Neural cell (in vitro differentiated cells): ENCODE data around the gene PHLDB1. TPM values are rescaled to one million over a fixed set of nuclear protein-coding genes. Genes with fewer than 3 reads are reported as not detected.

Experiments used
- H2AFZ ChIP-seq: fragments of 200-600, 300-800 bp; sonication (generic), shearing (Covaris generic); 2 replicates; pipeline ENCODE4 v1.6.0; 2014; ENCODE audit warnings: low read depth, mild to moderate bottlenecking, antibody characterized with exemption, low read length, moderate library complexity
- H3F3A ChIP-seq: fragments of 200-600 bp; shearing (Covaris generic); 2 replicates; pipeline ENCODE4 v1.6.1; 2016; ENCODE audit warnings: mild to moderate bottlenecking, moderate library complexity, mixed read lengths, antibody characterized with exemption, low read length; ENCODE audit not compliant: insufficient read depth, poor library complexity, severe bottlenecking
- H3K27ac ChIP-seq: fragments of 200-600, 300-800 bp; sonication (generic), shearing (Covaris generic); 2 replicates; pipeline ENCODE4 v1.5.1; 2014; ENCODE audit warnings: mild to moderate bottlenecking, low read length, moderate library complexity
- H3K27me3 ChIP-seq: fragments of 300-800, 200-600 bp; sonication (generic), shearing (Covaris generic); 2 replicates; pipeline ENCODE4 v1.6.0; 2014; ENCODE audit warnings: mild to moderate bottlenecking, low read depth, low read length, moderate library complexity; ENCODE audit not compliant: insufficient read depth
- H3K36me3 ChIP-seq: fragments of 300-800, 200-600 bp; sonication (generic), shearing (Covaris generic); 2 replicates; pipeline ENCODE4 v1.5.1; 2014; ENCODE audit warnings: mild to moderate bottlenecking, antibody characterized with exemption, low read length, moderate library complexity; ENCODE audit not compliant: insufficient read depth
- H3K4me2 ChIP-seq: fragments of 300-800, 200-600 bp; sonication (generic), shearing (Covaris generic); 2 replicates; pipeline ENCODE4 v1.6.0; 2014; ENCODE audit warnings: mild to moderate bottlenecking, low read length
- H3K4me3 ChIP-seq: fragments of 300-800, 200-600 bp; sonication (generic), shearing (Covaris generic); 2 replicates; pipeline ENCODE4 v1.5.1; 2014; ENCODE audit warnings: mild to moderate bottlenecking, low read length, moderate library complexity
- H3K79me2 ChIP-seq: fragments of 200-600 bp; shearing (Covaris generic); replicated peaks from 2 replicates; pipeline ENCODE4 v1.6.0; 2014; ENCODE audit warnings: mild to moderate bottlenecking, low read length, moderate library complexity; ENCODE audit not compliant: insufficient read depth
- H3K9ac ChIP-seq: fragments of 300-800, 200-600 bp; sonication (generic), shearing (Covaris generic); 2 replicates; pipeline ENCODE4 v1.6.1; 2016; ENCODE audit warnings: mild to moderate bottlenecking, low read length, mixed read lengths
- H3K9me2 ChIP-seq: fragments of 200-600 bp; shearing (Covaris generic); 2 replicates; pipeline ENCODE4 v1.6.1; 2016; ENCODE audit warnings: mild to moderate bottlenecking, low read length, mixed read lengths; ENCODE audit not compliant: insufficient read depth
- H3K9me3 ChIP-seq: fragments of 200-600, 300-800 bp; sonication (generic), shearing (Covaris generic); 2 replicates; pipeline ENCODE4 v1.6.1; 2016; ENCODE audit warnings: mild to moderate bottlenecking, mixed run types, low read length, moderate library complexity, mixed read lengths
- H4K20me1 ChIP-seq: fragments of 200-600 bp; shearing (Covaris generic); 2 replicates; pipeline ENCODE4 v1.6.1; 2016; ENCODE audit warnings: mild to moderate bottlenecking, mixed run types; ENCODE audit not compliant: insufficient read depth
- EP300 ChIP-seq: fragments of 450-650 bp; conservative IDR thresholded peaks from 2 replicates; pipeline ENCODE4 v1.6.1; 2014; ENCODE audit warnings: antibody characterized with exemption, mild to moderate bottlenecking, moderate library complexity; ENCODE audit not compliant: poor library complexity, severe bottlenecking
- EZH2 ChIP-seq: fragments of 200-600, 300-800 bp; shearing (Covaris generic), sonication (generic); IDR thresholded peaks from 2 replicates; pipeline ENCODE4 v1.6.1; 2014; ENCODE audit warnings: antibody characterized with exemption, low read length, borderline replicate concordance, mild to moderate bottlenecking; ENCODE audit not compliant: insufficient read depth, poor library complexity, severe bottlenecking
- MXI1 ChIP-seq: fragments of 450-650 bp; conservative IDR thresholded peaks from 2 replicates; pipeline ENCODE4 v1.6.1; 2014; ENCODE audit warnings: antibody characterized with exemption, mild to moderate bottlenecking; ENCODE audit not compliant: poor library complexity, severe bottlenecking
- POLR2AphosphoS5 ChIP-seq: IDR thresholded peaks from 2 replicates; pipeline ENCODE4 v1.6.1; 2012
- RAD21 ChIP-seq: fragments of 450-650 bp; conservative IDR thresholded peaks from 2 replicates; pipeline ENCODE4 v1.6.1; 2014; ENCODE audit warnings: antibody characterized with exemption, mild to moderate bottlenecking, moderate library complexity
- SMC3 ChIP-seq: fragments of 450-650 bp; conservative IDR thresholded peaks from 2 replicates; pipeline ENCODE4 v1.6.1; 2014; ENCODE audit warnings: antibody characterized with exemption, mild to moderate bottlenecking, moderate library complexity; ENCODE audit not compliant: poor library complexity
- TAF1 ChIP-seq: IDR thresholded peaks from 2 replicates; pipeline ENCODE4 v1.6.1; 2012; ENCODE audit warnings: low read depth
- polyA plus RNA-seq: library from polyadenylated mRNA; depleted of rRNA; stranded (reverse); fragments of >200 nt; gene quantifications from 2 replicates; pipeline ENCODE4 v1.2.3, GENCODE V29; 2014
- TF ChIP-seq, protein P1 (sequence below): IDR thresholded peaks from 2 replicates; pipeline ENCODE4 v1.6.1; 2012; ENCODE audit warnings: borderline replicate concordance
- TF ChIP-seq, protein P2 (sequence below): fragments of 450-650 bp; IDR thresholded peaks from 2 replicates; pipeline ENCODE4 v1.5.1; 2014; ENCODE audit warnings: antibody characterized with exemption, mild to moderate bottlenecking, moderate library complexity; ENCODE audit not compliant: poor library complexity, severe bottlenecking

PHLDB1 gene
- polyA plus RNA-seq, 1 donor from 2014 or later = 114 TPM

DNA sequence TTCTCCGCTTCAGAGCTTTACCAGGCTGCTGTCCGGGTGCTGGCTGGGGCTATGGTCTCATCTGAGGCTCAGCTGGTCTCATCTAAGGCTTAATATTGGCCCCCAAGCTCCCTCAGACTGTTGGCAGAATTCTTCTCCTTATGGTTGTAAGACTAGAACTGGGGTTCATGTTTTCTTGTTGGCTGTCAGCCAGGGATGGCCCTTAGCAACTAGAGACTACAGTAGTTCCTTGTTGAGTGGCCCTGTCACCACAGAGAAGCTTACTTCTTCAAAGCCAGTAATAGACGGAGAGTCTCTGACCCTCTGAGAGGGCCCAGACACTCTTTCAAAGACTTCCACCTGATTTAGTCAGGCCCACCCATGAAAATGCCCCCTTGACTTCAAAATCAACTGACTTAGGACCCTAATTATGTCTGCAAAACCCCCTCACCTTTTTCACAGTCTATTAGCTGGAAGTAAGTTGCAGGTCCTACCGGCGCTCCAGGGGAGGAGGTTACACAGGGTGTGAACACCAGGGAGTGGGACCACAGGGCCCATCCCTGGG, 96.2 kb downstream of the PHLDB1 start:
- H3K27me3 ChIP-seq = no peaks in the 10 kb centered on the region
- H2AFZ ChIP-seq = no peak overlapping the region
- no peak overlapping the region for H3K4me3 ChIP-seq
- no peaks in the 10 kb centered on the region for H3K9me2 ChIP-seq
- no peak overlapping the region for H3K9ac ChIP-seq
- no peaks in the 10 kb centered on the region for H3K9me3 ChIP-seq
- no peaks in the 10 kb centered on the region for H4K20me1 ChIP-seq
- H3K4me2 ChIP-seq = no peak overlapping the region
- H3K79me2 ChIP-seq = no peaks in the 10 kb centered on the region
- no peaks in the 10 kb centered on the region for H3K36me3 ChIP-seq
- no peak for TF ChIP-seq RAD21
- TF ChIP-seq, protein P1, sequence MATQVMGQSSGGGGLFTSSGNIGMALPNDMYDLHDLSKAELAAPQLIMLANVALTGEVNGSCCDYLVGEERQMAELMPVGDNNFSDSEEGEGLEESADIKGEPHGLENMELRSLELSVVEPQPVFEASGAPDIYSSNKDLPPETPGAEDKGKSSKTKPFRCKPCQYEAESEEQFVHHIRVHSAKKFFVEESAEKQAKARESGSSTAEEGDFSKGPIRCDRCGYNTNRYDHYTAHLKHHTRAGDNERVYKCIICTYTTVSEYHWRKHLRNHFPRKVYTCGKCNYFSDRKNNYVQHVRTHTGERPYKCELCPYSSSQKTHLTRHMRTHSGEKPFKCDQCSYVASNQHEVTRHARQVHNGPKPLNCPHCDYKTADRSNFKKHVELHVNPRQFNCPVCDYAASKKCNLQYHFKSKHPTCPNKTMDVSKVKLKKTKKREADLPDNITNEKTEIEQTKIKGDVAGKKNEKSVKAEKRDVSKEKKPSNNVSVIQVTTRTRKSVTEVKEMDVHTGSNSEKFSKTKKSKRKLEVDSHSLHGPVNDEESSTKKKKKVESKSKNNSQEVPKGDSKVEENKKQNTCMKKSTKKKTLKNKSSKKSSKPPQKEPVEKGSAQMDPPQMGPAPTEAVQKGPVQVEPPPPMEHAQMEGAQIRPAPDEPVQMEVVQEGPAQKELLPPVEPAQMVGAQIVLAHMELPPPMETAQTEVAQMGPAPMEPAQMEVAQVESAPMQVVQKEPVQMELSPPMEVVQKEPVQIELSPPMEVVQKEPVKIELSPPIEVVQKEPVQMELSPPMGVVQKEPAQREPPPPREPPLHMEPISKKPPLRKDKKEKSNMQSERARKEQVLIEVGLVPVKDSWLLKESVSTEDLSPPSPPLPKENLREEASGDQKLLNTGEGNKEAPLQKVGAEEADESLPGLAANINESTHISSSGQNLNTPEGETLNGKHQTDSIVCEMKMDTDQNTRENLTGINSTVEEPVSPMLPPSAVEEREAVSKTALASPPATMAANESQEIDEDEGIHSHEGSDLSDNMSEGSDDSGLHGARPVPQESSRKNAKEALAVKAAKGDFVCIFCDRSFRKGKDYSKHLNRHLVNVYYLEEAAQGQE = no peak
- TF ChIP-seq SMC3 = no peak
- TF ChIP-seq TAF1 = no peak
- no peak for TF ChIP-seq EP300
- no peak for TF ChIP-seq MXI1
- no peak for TF ChIP-seq EZH2
- TF ChIP-seq, protein P2, sequence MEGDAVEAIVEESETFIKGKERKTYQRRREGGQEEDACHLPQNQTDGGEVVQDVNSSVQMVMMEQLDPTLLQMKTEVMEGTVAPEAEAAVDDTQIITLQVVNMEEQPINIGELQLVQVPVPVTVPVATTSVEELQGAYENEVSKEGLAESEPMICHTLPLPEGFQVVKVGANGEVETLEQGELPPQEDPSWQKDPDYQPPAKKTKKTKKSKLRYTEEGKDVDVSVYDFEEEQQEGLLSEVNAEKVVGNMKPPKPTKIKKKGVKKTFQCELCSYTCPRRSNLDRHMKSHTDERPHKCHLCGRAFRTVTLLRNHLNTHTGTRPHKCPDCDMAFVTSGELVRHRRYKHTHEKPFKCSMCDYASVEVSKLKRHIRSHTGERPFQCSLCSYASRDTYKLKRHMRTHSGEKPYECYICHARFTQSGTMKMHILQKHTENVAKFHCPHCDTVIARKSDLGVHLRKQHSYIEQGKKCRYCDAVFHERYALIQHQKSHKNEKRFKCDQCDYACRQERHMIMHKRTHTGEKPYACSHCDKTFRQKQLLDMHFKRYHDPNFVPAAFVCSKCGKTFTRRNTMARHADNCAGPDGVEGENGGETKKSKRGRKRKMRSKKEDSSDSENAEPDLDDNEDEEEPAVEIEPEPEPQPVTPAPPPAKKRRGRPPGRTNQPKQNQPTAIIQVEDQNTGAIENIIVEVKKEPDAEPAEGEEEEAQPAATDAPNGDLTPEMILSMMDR = no peak
- no peak for TF ChIP-seq POLR2AphosphoS5
- H3K27ac ChIP-seq = no peak overlapping the region
- H3F3A ChIP-seq = no peaks in the 10 kb centered on the region

DNA sequence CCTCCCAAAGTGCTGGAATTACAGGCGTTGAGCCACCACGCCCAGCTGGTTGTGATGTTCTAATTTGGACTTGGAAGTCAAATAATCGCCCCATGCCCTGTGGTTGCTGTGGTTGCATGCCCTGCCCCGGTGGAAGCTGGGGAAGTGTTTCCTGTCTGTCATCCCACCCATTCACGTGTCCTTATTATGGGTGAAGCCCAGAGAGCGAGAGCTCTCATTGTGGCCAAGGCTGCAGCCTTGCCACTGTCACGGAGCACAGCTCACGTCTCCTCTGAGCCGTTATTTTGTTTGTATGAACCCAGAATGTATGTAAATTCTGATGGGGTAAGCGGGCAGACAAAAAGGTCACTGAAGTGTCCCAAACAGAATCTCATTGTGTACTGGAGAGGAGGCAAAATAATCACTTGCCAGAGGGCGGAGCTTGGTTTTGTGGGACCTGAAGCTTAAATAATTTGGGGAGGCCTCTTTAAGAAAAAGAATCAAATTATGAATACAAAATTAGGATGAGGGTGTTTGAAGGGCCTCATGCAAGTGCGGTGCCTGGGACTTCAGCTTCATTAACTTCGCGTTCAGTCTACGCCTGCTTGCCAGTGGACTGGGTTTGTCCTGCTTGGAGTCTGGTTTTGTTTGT, 97.8 kb downstream of the PHLDB1 start:
- H4K20me1 ChIP-seq = no peaks in the 10 kb centered on the region
- no peak overlapping the region for H2AFZ ChIP-seq
- no peaks in the 10 kb centered on the region for H3K36me3 ChIP-seq
- H3K4me2 ChIP-seq = no peak overlapping the region
- no peaks in the 10 kb centered on the region for H3K27me3 ChIP-seq
- TF ChIP-seq TAF1 (no peak), MXI1 (no peak), EP300 (no peak), POLR2AphosphoS5 (no peak), EZH2 (no peak), RAD21 (no peak), SMC3 (no peak)
- TF ChIP-seq, protein P1 = no peak
- TF ChIP-seq, protein P2 = no peak
- H3K9ac ChIP-seq = no peak overlapping the region
- no peaks in the 10 kb centered on the region for H3K79me2 ChIP-seq
- no peaks in the 10 kb centered on the region for H3K9me2 ChIP-seq
- H3K27ac ChIP-seq = no peak overlapping the region
- H3F3A ChIP-seq = no peaks in the 10 kb centered on the region
- no peak overlapping the region for H3K4me3 ChIP-seq
- H3K9me3 ChIP-seq = no peaks in the 10 kb centered on the region
